ENCODE measurements around the gene CAPN10.

GRCh38 chr2:240569998-240570530 lies 16.5 kb upstream of the CAPN10 start:
- no peak for TF ChIP-seq CEBPB (IDR thresholded peaks at IDR 0.05)
- TF ChIP-seq MAZ (IDR thresholded peaks at IDR 0.05; ENCODE audit: borderline replicate concordance, low read depth, low read length), result no peak
- TF ChIP-seq POLR2A (IDR thresholded peaks at IDR 0.05; ENCODE audit: low read length), result no peak
- no peak for TF ChIP-seq HMGXB4 (CRISPR knock-in tag; IDR thresholded peaks at IDR 0.05; ENCODE audit: borderline replicate concordance)
- TF ChIP-seq CTCF (IDR thresholded peaks at IDR 0.05), result no peak
- no peak for TF ChIP-seq HOXB5 (CRISPR knock-in tag; IDR thresholded peaks at IDR 0.05)
